Measurements from ENCODE around the gene OR2T27. TPM values are rescaled to one million over a fixed set of nuclear protein-coding genes. Genes with fewer than 3 reads are reported as not detected.

The OR2T27 gene
- total RNA-seq, 1 donor, result not detected

DNA sequence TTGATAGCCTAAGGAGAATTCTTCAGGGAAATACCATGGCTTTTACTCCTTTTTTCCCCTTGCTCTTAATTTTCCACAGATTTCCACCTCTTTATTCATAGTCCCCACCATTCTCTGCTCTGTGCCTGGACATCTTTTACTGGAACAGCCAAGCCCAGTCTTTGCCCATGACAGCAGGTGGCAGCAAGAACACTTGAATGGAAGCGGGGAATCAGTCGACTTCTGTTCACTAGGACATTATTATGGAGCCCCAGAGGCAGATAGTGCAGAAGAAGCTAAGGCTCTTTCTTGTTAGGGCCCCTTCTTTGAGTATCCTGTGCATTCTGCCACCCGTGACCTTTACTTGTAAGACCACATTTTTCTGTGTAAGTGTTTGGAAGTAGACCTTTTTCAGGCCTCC, 40.9 kb upstream of the OR2T27 start:
- no peak for DNase-seq (ENCODE audit: low read depth)
- H3K4me3 ChIP-seq (ENCODE audit: low read depth, low read length), result no peak overlapping the region
- TF ChIP-seq, protein P1, sequence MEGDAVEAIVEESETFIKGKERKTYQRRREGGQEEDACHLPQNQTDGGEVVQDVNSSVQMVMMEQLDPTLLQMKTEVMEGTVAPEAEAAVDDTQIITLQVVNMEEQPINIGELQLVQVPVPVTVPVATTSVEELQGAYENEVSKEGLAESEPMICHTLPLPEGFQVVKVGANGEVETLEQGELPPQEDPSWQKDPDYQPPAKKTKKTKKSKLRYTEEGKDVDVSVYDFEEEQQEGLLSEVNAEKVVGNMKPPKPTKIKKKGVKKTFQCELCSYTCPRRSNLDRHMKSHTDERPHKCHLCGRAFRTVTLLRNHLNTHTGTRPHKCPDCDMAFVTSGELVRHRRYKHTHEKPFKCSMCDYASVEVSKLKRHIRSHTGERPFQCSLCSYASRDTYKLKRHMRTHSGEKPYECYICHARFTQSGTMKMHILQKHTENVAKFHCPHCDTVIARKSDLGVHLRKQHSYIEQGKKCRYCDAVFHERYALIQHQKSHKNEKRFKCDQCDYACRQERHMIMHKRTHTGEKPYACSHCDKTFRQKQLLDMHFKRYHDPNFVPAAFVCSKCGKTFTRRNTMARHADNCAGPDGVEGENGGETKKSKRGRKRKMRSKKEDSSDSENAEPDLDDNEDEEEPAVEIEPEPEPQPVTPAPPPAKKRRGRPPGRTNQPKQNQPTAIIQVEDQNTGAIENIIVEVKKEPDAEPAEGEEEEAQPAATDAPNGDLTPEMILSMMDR (IDR thresholded peaks at IDR 0.05; ENCODE audit: insufficient read depth, low read length), result no peak

DNA sequence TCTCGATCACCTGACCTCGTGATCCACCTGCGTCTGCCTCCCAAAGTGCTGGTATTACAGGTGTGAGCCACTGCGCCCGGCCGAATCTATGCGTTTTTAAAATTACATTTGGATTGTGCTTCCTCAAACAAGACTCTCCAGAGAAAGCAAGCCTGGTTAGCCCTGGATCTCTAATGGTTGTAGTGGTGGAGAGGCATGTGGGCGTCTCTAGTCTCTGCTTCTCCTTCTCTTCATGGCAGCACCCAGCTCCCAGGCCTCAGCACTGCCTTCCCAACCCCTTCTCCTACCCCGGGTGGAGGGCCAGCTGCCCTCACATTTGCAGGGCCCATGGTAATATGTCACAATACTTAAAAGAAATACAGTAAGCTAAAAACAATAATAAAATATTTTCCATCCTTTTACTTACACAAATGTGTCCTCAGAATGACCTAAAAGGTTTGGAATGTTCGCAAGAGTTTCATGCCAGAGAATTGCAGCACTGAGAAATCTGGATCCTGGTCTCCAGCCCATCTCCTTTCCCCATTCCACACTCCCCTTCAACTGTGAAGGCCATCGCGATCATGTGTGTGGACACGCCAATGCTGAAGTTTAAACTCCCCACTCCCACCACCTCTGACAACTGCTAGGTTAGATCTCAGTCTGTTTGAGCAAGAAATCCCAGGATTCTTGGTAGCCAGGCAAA, 40.3 kb upstream of the OR2T27 start:
- TF ChIP-seq, protein P1 (IDR thresholded peaks at IDR 0.05; ENCODE audit: insufficient read depth, low read length), result no peak
- DNase-seq (ENCODE audit: low read depth), result no peak
- H3K4me3 ChIP-seq (ENCODE audit: low read depth, low read length), result no peak overlapping the region

DNA sequence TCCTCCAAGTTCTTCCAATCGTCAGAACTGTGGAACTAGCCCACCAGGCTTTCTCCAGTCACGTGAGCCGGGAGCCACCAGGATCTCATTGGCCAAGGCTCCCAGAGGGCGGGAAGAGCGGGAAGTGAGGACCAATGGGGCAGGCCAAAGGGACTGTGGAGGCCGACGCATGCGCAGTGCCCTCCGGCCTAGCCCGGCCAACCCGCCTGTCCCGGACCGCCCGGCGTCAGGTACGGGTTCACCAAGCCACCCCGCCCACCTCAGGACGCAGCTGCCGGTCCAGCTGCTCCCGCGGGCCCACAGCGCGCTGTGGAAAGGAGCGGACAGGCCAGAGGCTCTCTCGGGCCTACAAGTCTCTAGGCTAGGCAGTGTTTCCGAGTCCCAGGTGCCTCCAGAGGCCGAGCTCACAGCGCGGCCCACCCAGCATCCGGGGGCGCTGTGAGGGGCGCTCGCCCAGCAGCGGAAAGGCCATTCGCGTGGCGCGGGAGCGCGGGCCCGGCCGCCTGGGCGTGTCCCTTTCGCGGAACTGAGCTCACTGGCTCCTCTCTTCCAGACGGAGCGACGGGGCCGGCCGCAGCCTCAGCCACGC, 36.3 kb upstream of the OR2T27 start:
- H3K4me3 ChIP-seq (ENCODE audit: low read depth, low read length), result no peak overlapping the region
- no peak for DNase-seq (ENCODE audit: low read depth)
- TF ChIP-seq, protein P1 (IDR thresholded peaks at IDR 0.05; ENCODE audit: insufficient read depth, low read length), result no peak

DNA sequence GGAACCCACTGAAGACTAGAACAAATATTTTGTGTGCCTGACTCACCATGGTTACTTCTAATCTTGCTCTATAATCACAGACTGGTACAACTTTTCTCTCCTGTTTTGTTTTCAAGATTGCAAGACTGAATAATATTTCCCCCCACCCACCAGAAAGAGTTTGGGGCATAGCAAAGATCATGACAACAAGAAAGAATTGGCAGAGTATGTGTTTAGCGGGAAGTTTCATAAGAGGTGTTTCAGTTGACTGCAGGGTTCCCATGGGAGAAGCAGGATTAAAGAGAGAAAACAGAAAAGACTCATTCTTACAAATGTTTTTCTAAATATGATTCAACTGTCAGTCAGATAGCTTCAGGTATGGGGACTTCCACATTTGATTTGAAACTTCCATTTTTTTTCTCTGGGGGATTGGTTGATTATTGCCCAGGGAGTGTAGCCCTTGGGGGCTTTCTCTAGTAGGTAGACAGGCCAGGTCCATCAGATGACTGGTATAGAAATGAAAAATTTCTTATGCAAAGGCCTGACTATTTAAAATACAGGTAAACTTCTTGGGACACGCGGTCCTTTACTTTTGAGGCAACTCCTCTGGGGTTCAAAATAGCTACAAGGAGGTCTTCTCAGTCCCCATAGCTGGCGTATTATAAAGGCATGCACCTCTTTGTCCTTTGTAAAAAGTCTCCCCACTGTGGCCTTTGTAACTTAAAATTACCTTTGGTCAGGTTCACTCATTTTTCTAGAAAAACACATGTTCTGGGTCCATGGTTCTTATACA, 33.4 kb upstream of the OR2T27 start:
- no peak for DNase-seq (ENCODE audit: low read depth)
- TF ChIP-seq, protein P1 (IDR thresholded peaks at IDR 0.05; ENCODE audit: insufficient read depth, low read length), result no peak
- no peak overlapping the region for H3K4me3 ChIP-seq (ENCODE audit: low read depth, low read length)

DNA sequence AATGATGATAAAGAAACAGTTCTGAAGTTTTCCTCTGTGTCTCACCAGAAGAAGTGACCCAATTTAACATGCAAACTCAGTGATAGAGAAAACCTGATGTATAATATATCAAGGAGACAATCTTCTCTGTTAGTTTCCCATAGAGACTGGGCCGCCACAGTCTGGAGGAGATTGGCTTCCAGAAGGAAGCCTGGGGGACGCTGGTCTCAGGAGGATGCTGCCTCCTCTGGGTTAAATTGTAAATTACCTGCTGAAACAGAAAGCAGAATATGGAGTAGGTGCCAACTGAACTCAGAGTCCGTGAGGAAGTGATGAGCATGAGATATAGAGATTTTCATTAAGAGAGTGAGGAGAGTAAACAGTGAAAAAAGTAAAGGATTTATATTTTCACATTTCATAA, 31.5 kb upstream of the OR2T27 start:
- no peak overlapping the region for H3K4me3 ChIP-seq (ENCODE audit: low read depth, low read length)
- TF ChIP-seq, protein P1 (IDR thresholded peaks at IDR 0.05; ENCODE audit: insufficient read depth, low read length), result no peak
- no peak for DNase-seq (ENCODE audit: low read depth)

DNA sequence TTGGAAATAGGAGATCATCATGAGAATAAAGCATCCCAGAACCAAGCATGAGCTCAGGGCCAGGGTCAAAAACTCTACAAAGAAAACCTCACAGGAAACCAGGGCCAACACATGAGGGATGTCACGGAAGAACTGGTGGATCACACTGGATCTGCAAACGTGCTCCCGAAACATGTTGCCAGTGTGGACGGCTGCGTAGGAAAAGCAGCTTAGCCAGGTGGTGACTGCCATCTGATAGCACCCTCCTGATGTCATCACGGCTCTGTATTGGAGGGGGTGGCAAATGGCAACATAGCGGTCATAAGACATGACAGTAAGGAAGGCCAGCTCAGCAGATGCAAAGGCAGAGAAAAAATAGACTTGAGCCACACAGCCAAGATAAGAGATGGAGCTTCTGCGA, 26.3 kb upstream of the OR2T27 start:
- DNase-seq (ENCODE audit: low read depth), result no peak
- H3K4me3 ChIP-seq (ENCODE audit: low read depth, low read length), result no peak overlapping the region
- TF ChIP-seq, protein P1 (IDR thresholded peaks at IDR 0.05; ENCODE audit: insufficient read depth, low read length), result no peak
